Chondrocyte (in vitro differentiated cells): Measurements from ENCODE around the gene MCF2L2. TPM values are rescaled to one million over a fixed set of nuclear protein-coding genes. Genes with fewer than 3 reads are reported as not detected.

Experiments
- DNase-seq: peaks from one replicate; pipeline ENCODE4 v3.0.0; 2021; ENCODE audit warnings: mixed read lengths, low spot score
- H3K27ac Mint-ChIP-seq: one replicate; pipeline ENCODE4 v1.8.0; 2021; ENCODE audit warnings: mild to moderate bottlenecking, moderate library complexity, mixed read lengths; ENCODE audit not compliant: unreplicated experiment
- H3K27me3 Mint-ChIP-seq: 2 replicates; pipeline ENCODE4 v1.8.0; 2021; ENCODE audit warnings: low read depth, mixed read lengths
- H3K36me3 Mint-ChIP-seq: 2 replicates; pipeline ENCODE4 v1.8.0; 2021; ENCODE audit warnings: low read depth, mixed read lengths
- H3K4me1 Mint-ChIP-seq: 2 replicates; pipeline ENCODE4 v1.8.0; 2021; ENCODE audit warnings: low read depth, mild to moderate bottlenecking, mixed read lengths
- H3K4me3 Mint-ChIP-seq: one replicate; pipeline ENCODE4 v1.8.0; 2021; ENCODE audit warnings: mild to moderate bottlenecking, moderate library complexity, mixed read lengths; ENCODE audit not compliant: unreplicated experiment
- H3K9me3 Mint-ChIP-seq: 2 replicates; pipeline ENCODE4 v1.8.0; 2021; ENCODE audit warnings: low read depth, mixed read lengths
- total RNA-seq: library from RNA; stranded (reverse); gene quantifications from 3 replicates; pipeline ENCODE4 v1.2.1, GENCODE V29; 2021
- TF ChIP-seq, protein P1 (sequence below): fragments of 200-600 bp; sonication (generic); IDR thresholded peaks from 2 replicates; pipeline ENCODE4 v1.5.0; 2021; ENCODE audit warnings: antibody characterized with exemption, mild to moderate bottlenecking, moderate library complexity

Gene MCF2L2
- total RNA-seq, 1 donor from 2014 or later, result 2.6 TPM

DNA sequence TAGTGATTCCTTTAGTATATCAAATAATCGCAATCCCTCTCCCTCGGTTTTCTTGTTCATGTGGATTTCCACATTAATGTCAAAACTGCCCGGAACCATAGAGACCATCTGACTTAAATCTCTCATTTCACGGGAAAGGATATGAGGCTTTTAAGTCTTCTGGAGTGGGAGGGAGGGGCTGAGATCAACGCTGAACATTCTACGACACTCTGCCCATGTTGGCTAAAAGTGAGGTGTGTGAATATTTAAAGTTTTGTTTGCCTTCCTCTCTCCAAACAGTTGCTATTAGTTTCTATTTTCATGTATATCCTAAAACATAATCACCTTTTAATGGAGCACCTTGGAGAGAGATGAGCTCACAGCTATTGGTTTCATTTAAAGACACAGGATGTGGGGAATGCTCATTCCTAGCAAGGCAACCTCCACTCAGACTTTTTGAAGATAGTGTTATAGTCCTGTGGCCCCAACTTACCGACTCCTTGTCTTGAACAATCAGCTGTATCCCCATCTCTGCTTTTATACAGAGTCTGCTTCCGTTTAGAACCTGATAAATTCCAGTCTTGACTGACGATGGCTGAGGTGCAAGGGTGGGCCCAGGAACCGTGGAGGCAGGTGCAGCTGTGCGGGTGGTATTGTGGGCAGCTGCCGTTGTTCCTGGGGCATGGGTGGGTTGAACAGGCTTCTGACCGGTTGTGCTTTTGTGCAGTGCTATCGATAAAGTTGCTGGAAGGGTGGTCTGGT lies 275.0 kb downstream of the MCF2L2 start:
- H3K27ac Mint-ChIP-seq, result no peak overlapping the region
- no peaks in the 10 kb centered on the region for H3K4me1 Mint-ChIP-seq
- TF ChIP-seq, protein P1, sequence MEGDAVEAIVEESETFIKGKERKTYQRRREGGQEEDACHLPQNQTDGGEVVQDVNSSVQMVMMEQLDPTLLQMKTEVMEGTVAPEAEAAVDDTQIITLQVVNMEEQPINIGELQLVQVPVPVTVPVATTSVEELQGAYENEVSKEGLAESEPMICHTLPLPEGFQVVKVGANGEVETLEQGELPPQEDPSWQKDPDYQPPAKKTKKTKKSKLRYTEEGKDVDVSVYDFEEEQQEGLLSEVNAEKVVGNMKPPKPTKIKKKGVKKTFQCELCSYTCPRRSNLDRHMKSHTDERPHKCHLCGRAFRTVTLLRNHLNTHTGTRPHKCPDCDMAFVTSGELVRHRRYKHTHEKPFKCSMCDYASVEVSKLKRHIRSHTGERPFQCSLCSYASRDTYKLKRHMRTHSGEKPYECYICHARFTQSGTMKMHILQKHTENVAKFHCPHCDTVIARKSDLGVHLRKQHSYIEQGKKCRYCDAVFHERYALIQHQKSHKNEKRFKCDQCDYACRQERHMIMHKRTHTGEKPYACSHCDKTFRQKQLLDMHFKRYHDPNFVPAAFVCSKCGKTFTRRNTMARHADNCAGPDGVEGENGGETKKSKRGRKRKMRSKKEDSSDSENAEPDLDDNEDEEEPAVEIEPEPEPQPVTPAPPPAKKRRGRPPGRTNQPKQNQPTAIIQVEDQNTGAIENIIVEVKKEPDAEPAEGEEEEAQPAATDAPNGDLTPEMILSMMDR, result no peak
- no peak overlapping the region for H3K4me3 Mint-ChIP-seq
- DNase-seq, result no peak
- H3K27me3 Mint-ChIP-seq, result peaks cover 4% of the 10 kb centered on the region
- H3K36me3 Mint-ChIP-seq, result no peaks in the 10 kb centered on the region
- H3K9me3 Mint-ChIP-seq, result no peaks in the 10 kb centered on the region

DNA sequence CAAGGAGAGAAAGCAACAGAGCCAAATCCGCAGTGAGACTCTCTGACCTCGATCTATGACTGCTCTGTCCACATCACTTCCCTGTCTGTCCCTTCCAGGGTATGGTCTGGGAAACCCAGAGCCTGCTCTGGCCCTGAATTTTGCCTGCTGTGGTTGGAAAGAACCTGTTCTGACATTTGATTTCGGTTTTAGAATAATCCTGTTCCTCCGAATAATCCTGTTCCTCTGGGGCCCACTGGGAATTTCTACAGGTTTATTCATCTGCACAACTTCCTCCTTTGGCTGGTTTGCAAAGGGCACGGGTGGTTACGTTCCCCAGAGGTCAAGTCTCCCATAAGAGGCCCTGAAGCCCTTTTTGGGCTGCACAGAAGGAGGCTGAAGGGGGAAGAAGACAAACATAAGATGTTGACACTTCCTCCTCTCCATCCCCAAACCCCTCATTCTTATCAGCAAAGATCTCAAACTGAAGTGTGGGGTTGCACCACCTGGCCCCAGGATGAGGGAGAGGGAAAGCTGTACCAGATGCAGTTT lies 276.5 kb downstream of the MCF2L2 start:
- DNase-seq, result no peak
- peaks cover 5% of the 10 kb centered on the region for H3K4me1 Mint-ChIP-seq
- no peak overlapping the region for H3K27ac Mint-ChIP-seq
- TF ChIP-seq, protein P1, result no peak
- H3K36me3 Mint-ChIP-seq, result no peaks in the 10 kb centered on the region
- H3K9me3 Mint-ChIP-seq, result no peaks in the 10 kb centered on the region
- H3K27me3 Mint-ChIP-seq, result peaks cover 4% of the 10 kb centered on the region
- no peak overlapping the region for H3K4me3 Mint-ChIP-seq

DNA sequence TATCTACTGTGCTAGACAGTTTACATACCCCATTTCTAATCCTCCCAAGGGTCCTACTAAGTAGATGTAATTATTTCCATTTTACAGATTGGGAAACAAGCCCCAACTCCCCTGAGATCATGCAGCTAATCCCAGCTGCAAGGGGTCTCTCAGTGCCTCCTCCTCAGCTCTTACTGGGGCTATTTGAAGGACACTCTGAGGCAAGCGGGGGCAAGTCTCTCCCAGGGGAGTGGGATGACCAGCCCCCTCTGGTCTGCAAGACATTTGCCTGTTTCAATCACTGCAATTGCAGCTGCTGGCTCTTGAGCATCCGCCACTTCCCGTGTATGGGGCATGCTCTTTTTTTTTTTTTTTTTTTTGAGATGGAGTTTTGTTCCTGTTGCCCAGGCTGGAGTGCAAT lies 277.3 kb downstream of the MCF2L2 start:
- Mint-ChIP-seq H3K36me3 (no peaks in the 10 kb centered on the region), H3K4me1 (peaks cover 5% of the 10 kb centered on the region), H3K9me3 (no peaks in the 10 kb centered on the region), H3K27ac (no peak overlapping the region), H3K4me3 (no peak overlapping the region), H3K27me3 (peaks cover 4% of the 10 kb centered on the region)
- TF ChIP-seq, protein P1, result no peak
- DNase-seq, result no peak

DNA sequence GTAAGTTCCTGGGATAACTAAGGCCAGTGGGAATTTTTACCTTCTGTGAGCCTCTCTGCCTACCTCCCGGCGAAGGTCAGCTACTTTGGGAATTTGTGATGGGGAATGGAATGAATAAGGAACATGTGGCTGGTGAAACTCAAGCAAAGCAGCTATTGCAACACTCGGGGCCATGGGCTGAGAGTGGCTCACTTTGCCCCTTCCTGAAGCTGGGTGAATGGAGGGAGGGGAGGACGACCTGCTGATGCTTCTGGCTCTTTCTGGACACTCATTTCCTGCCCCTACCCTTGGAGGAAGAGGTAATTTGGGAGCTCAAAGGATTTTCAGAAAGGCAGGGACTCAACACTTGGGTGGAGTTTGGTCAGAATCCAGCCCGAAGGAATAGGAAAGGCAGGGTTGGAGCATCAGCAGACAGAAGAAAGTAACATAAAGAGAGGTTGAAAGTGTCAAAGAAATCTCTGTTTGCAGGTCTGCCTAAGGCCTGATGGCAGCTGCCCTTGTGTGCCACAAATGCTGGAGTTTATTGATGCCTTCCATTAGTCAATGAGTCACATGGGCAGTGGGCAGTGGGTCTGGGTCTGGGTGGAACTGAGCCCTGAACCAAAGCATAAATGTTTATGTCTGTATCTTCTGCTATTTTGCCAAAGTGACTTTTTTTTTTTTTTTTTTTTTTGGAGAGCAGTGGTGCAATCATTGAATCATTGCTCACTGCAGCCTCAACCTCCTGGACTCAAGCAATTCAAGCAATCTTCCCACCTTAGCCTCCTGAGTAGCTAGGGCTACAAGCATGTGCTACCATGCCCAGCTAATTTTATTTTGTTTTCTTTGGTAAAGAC lies 278.3 kb downstream of the MCF2L2 start:
- H3K27me3 Mint-ChIP-seq, result peaks cover 4% of the 10 kb centered on the region
- peaks cover 5% of the 10 kb centered on the region for H3K4me1 Mint-ChIP-seq
- no peak overlapping the region for H3K4me3 Mint-ChIP-seq
- TF ChIP-seq, protein P1, result no peak
- no peak for DNase-seq
- H3K9me3 Mint-ChIP-seq, result no peaks in the 10 kb centered on the region
- no peaks in the 10 kb centered on the region for H3K36me3 Mint-ChIP-seq
- H3K27ac Mint-ChIP-seq, result no peak overlapping the region

DNA sequence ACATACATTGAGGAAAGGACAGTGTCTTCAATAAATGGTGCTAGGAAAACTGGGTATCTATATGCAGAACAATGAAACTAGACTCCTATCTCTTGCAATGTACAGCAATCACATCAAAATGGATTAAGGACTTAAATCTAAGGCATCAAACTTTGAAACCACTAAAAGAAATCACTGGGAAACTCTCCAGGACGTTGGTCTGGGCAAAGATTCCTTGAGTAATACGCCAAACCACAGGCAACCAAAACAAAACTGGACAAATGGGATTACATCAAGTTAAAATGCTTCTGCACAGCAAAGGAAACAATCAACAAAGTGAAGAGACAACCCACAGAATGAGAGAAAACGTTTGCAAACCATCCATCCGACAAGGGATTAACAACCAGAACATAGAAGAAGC lies 280.4 kb downstream of the MCF2L2 start:
- H3K9me3 Mint-ChIP-seq, result no peaks in the 10 kb centered on the region
- peaks cover 8% of the 10 kb centered on the region for H3K4me1 Mint-ChIP-seq
- no peak for DNase-seq
- no peak overlapping the region for H3K4me3 Mint-ChIP-seq
- H3K27me3 Mint-ChIP-seq, result peaks cover 4% of the 10 kb centered on the region
- H3K36me3 Mint-ChIP-seq, result no peaks in the 10 kb centered on the region
- H3K27ac Mint-ChIP-seq, result no peak overlapping the region
- TF ChIP-seq, protein P1, result no peak
